ENCODE results near the gene POLN.

- TF ChIP-seq POLR2AphosphoS5 (IDR thresholded peaks at IDR 0.05; ENCODE audit: low read depth, low read length), result no peak
- TF ChIP-seq SIN3A (IDR thresholded peaks at IDR 0.05; ENCODE audit: borderline replicate concordance, insufficient read depth, low read length), result no peak
- TF ChIP-seq FOXP2 (optimal IDR thresholded peaks at IDR 0.05; ENCODE audit: borderline replicate concordance, extremely low read depth, extremely low read length, insufficient read depth), result no peak
- TF ChIP-seq REST (IDR thresholded peaks at IDR 0.05; ENCODE audit: insufficient read depth in 1 of 2, low read depth in 2 of 2, low read length in 2 of 2), result no peak
Measured at GRCh38 chr4:2287594-2287915, 45.6 kb upstream of the POLN start.
